HG03280 (cell line): ENCODE data around the gene NETO2.
"Not testable (repeated sequence)": the region's sequence is repeated elsewhere in the genome, so short reads cannot be mapped to it uniquely, and the experiment has no call there.

Experiments used
- ATAC-seq: cut with Tn5 transposase; IDR thresholded peaks from one replicate; pipeline ENCODE4 v1.9.1; 2021; ENCODE audit warnings: mild to moderate bottlenecking, moderate library complexity; ENCODE audit not compliant: unreplicated experiment

NETO2 gene

DNA sequence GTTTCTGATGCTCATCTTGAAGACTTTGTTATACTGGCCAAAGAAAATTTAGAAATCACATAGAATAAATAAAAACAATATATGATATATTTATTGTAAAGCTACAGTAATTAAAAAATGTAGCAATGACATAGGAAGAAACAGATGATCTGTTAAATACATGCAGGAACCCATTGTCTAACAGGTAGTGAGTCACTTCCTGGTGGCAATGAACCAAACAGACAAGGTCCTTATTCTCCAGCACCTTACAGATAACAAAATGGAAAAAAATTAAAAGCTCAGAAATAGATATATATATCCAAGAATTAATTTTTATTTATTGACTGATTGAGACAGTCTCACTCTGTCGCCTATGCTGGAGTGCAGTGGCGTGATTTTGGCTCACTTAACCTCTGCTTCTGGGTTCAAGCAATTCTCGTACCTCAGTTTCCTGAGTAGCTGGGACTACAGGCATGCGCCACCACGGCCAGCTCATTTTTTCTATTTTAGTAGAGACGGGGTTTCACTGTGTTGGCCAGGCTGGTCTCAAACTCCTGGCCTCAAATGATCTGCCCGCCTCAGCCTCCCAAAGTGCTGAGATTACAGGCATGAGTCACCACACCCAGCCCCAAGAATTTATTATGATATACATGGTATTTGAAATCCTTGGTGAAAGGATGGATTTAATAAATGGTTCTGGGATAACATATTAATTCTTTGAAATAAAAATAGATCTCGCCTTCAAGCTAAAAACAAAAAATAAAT lies 7.5 kb downstream of the NETO2 start:
- no peak for ATAC-seq

- no peak for ATAC-seq
Observed at GRCh38 chr16:47134550-47134949, 9.2 kb downstream of the NETO2 start.

DNA sequence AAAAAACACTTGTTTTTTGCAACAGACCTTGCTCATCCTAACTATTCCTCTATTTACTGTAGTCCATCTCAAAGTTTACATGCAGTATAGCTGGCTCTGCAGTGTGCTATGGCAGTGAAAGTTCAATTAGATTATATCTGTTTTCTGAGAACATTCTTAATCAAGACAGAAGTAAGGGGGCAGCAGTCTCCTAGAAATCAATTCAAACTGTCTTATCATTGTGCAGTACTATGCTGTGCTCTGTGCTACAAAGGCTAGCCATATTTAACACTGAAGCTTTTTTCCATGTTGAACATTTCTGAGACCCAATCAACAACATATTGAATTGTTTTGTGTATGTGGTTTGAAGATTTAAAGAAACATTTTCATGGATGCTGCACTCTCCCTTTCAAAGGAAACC lies 11.4 kb downstream of the NETO2 start:
- ATAC-seq = no peak

GRCh38 chr16:47129755-47130435 lies 13.8 kb downstream of the NETO2 start:
- no peak for ATAC-seq

GRCh38 chr16:47127541-47127940 lies 16.2 kb downstream of the NETO2 start:
- ATAC-seq = no peak

DNA sequence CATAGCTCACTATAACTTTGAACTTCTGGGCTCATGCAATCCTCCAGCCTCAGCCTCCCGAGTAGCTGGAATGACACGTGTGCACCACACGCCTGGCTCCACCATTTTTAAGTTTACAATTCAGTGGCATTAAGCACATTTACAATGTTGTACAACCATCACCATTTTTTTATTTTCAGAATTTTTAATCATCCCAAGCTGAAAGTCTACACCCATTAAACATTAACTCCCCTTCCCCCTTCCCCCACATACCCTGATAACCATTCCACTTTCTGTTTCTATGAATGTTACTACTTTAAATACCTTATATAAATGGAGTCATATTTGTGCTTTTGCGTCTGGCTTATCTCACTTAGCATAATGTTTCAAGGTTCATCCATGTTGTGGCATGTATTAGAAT lies 18.0 kb downstream of the NETO2 start:
- ATAC-seq = no peak

DNA sequence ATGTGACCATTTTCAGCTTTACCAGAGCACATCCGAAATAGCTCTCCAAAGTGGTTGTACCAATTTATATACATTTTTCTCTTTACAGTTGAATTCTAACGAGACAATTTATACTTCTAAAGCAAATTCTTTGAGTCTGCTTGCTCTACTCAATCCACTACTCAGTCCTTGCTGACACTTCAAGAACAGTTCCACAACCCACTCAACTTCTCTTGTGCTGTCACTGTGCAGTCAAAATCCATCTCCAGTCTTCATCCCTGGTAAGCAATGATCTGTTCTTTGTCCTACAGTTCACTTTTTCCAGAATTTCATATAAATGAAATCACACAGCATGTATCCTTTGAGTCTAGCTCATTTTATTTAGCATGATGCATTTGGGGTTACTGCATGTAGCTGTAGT lies 30.6 kb downstream of the NETO2 start:
- no peak for ATAC-seq

DNA sequence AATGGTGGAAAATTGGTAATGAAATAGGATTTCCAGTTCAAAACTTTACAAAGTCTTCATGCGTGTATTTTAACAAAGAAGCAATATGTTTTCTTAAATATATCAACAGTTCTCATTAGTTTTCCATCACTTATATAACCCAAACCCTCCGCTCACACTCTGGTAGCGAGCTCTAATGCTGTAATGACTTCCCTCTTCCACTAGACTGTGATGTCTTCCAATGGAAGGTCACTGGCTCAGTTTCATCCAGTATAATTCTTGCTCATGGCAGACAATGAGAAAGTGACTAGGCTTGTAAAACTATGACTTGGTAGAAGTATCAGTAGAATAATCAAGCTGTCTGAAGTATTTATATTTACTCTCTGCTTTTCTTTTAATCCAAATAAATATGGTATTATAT lies 32.8 kb downstream of the NETO2 start:
- ATAC-seq = no peak

DNA sequence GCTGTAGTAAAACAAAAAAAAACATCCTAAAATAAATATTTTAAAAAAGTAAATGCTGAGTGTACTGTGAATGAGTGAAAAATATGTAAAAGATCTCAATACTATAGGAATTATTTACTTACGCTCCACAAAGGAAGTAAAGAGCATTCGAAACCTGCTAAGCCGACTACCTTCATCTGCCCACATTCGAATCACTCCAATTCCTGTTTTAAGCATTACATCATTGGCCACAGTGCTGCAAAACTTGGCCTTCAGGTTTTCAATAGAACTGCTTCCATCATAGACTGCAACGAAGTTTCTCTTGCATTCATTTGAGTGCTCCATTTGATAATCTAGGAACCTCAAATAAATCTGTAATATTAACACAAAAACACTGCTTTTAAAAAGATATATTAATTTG lies 34.4 kb downstream of the NETO2 start:
- ATAC-seq = no peak

GRCh38 chr16:47102921-47103320 lies 40.8 kb downstream of the NETO2 start:
- ATAC-seq = not testable (repeated sequence)

- not testable (repeated sequence) for ATAC-seq
Observed at GRCh38 chr16:47097154-47097553, 46.6 kb downstream of the NETO2 start.

- ATAC-seq = no peak
Observed at GRCh38 chr16:47096297-47096696, 47.4 kb downstream of the NETO2 start.

GRCh38 chr16:47084198-47084597 lies 59.5 kb downstream of the NETO2 start:
- no peak for ATAC-seq

DNA sequence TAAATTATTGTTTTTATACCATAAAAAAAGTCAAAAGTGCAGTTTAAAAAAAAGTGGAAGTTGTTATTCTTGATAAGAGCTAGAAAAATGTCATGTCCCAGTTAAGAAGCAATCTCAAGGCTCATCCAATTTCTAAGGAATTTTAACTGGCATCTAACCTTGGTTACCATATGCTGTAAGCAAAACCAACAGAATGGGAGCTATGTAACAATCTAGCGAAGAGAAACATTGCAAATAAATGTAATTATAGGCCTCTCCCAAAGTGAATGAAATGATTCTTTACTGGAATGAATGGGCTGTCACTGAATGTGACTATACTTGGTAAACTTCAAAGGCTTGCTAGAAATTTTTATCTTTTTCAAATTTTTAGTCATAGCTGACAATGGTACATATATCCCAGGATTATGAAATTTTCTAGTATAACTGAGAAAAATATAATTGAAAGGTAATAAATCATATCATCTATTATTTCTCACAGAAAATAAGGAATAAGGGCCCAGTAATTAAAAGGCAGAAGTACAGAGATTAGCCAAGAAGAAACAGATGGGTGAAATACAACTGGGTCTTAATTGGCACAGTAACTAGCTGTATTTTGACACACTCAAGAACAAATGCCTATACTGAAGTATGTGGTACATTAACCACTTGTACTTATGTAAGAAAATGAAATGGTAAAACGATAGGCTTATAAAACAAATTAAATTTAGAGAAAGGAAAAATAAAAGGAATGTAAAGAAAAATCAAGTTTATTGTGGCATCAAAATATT lies 61.5 kb downstream of the NETO2 start:
- ATAC-seq = no peak

- no peak for ATAC-seq
Observed at GRCh38 chr16:47081115-47081514, 62.6 kb downstream of the NETO2 start.

DNA sequence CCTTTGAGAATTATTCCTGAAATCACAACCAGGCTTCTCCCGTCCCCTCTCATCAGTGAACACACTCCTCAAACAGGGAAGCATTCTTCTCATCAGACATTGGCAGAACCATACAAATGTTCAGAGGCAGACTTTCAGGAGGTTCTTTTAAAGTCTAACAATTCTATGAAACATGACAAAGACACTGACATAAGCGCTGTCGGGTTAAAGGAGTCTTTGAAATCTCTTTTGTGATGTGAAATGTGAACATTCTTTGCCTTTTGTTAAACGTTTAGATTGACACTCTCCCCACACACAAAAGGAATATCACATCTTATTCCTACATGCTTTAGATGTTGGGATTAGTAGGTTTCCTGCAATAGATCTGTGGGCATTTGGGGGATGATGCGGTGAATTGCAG lies 63.9 kb downstream of the NETO2 start:
- no peak for ATAC-seq

DNA sequence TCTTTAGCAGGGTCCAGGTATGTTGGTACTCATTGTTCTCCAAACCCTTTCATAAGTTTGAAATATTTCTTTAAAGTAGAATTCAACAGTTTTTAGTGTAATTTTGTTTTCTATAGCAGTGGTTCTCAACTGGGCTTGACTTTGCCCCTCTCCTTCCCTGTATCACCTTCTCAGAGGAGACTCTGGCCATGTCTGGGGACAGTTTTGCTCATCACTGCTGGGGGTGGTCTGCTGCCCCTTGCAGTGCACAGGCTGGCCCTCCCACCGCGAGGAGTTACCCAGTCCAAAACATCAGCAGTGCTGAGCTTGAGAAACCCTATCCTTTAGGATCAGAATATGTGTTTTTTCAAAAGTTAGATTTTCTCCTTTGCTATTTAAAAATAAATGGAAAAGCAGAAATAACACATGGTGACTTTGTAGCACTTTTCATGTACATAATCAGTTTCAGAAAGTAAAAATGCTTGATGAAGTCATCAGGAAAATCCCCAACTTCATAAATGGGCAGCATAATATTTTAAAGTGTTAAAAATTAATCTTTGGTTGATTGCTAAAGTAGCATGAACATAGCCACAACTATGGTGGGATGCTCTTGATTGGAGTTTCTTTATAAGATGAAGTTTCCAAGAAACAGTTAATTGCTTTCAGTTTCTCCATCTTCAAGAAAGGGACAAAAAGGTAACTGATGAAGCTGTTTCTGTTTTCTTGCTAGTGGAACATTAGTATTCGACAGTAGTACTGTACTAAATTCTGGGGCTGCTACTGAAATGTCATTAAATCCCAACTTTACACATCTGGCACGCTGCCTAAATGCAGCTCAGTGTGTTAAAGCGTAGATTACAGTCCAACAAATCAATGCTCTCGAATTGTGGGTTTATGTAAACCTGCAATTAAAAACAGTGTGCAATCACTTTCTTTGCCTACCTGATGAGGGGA lies 70.3 kb downstream of the NETO2 start:
- no peak for ATAC-seq

DNA sequence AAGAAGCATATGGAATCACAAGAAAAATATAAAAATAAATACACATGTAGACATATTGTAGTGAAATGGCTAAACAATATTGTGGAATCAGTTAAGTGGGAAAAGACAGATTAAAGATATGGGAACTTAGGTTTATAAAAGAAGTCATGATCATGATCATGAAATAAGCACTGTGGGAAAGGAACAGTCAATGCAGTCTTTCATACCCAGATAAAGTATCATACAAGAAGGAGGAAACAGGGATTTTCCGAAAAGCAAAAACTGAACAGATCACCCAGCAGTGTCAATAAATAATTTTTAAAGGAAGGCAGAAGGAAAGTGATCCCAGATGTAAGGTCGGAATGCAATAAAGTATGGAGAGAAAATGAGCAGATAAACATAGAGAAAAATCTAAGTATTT lies 71.6 kb downstream of the NETO2 start:
- no peak for ATAC-seq

GRCh38 chr16:47069841-47070584 lies 73.7 kb downstream of the NETO2 start:
- no peak for ATAC-seq

GRCh38 chr16:47069313-47069712 lies 74.4 kb downstream of the NETO2 start:
- no peak for ATAC-seq
